Measurements from ENCODE around the gene DMD.
"Not testable (repeated sequence)": the region's sequence is repeated elsewhere in the genome, so short reads cannot be mapped to it uniquely, and the experiment has no call there.

The DMD gene

GRCh38 chrX:31661280-31661810 is 1550.0 kb downstream of the DMD start:
- DNase-seq = no peak

- DNase-seq = peak in 1 of 2 donors; percentile 73
Measured at GRCh38 chrX:31658360-31658759, 1553.0 kb downstream of the DMD start.

GRCh38 chrX:31656013-31656412 is 1555.3 kb downstream of the DMD start:
- no peak for DNase-seq

- DNase-seq = no peak
Measured at GRCh38 chrX:31653422-31653821, 1557.9 kb downstream of the DMD start.

- peak in 1 of 2 donors; percentile 0 for DNase-seq
Measured at GRCh38 chrX:31652650-31653049, 1558.7 kb downstream of the DMD start.

GRCh38 chrX:31649201-31649600 is 1562.1 kb downstream of the DMD start:
- DNase-seq = no peak

- no peak for DNase-seq
Measured at GRCh38 chrX:31633349-31633748, 1578.0 kb downstream of the DMD start.

GRCh38 chrX:31629195-31629594 is 1582.2 kb downstream of the DMD start:
- no peak for DNase-seq

GRCh38 chrX:31609130-31609529 is 1602.2 kb downstream of the DMD start:
- DNase-seq = no peak

- DNase-seq = no peak
Measured at GRCh38 chrX:31608638-31609037, 1602.7 kb downstream of the DMD start.

GRCh38 chrX:31606771-31607170 is 1604.6 kb downstream of the DMD start:
- DNase-seq = no peak

GRCh38 chrX:31604629-31605221 is 1606.6 kb downstream of the DMD start:
- DNase-seq = no peak

GRCh38 chrX:31603411-31604120 is 1607.8 kb downstream of the DMD start:
- DNase-seq = no peak

- no peak for DNase-seq
Measured at GRCh38 chrX:31600823-31601222, 1610.5 kb downstream of the DMD start.

- DNase-seq = no peak
Measured at GRCh38 chrX:31593353-31593752, 1618.0 kb downstream of the DMD start.

GRCh38 chrX:31591355-31591754 is 1620.0 kb downstream of the DMD start:
- DNase-seq = no peak

GRCh38 chrX:31590581-31591114 is 1620.7 kb downstream of the DMD start:
- DNase-seq = no peak

GRCh38 chrX:31589503-31589902 is 1621.8 kb downstream of the DMD start:
- DNase-seq = no peak

- DNase-seq = no peak
Measured at GRCh38 chrX:31588355-31588754, 1623.0 kb downstream of the DMD start.

GRCh38 chrX:31583892-31584291 is 1627.5 kb downstream of the DMD start:
- DNase-seq = not testable (repeated sequence)

GRCh38 chrX:31580726-31581125 is 1630.6 kb downstream of the DMD start:
- DNase-seq = no peak

GRCh38 chrX:31580227-31580626 is 1631.1 kb downstream of the DMD start:
- no peak for DNase-seq

GRCh38 chrX:31572360-31572759 is 1639.0 kb downstream of the DMD start:
- no peak for DNase-seq

GRCh38 chrX:31570658-31571057 is 1640.7 kb downstream of the DMD start:
- no peak for DNase-seq
